ENCODE measurements around the gene JUND.
A peak's percentile ranks its signal among the peaks of the same experiment; 100 is the strongest.

Gene JUND

GRCh38 chr19:18253716-18254115 is 27.7 kb downstream of the JUND start:
- no peak for FAIRE-seq
- no peak for DNase-seq (ENCODE audit: extremely low spot score, insufficient read length, low read depth)

- DNase-seq (ENCODE audit: extremely low spot score, insufficient read length, low read depth) = no peak
- no peak for FAIRE-seq
Observed at GRCh38 chr19:18253130-18253529, 28.3 kb downstream of the JUND start.

- FAIRE-seq (no peak), DNase-seq (ENCODE audit: extremely low spot score, insufficient read length, low read depth) (no peak)
Observed at GRCh38 chr19:18252370-18252717, 29.1 kb downstream of the JUND start.

- FAIRE-seq (peak; percentile 87), DNase-seq (ENCODE audit: extremely low spot score, insufficient read length, low read depth) (peak; percentile 66)
Observed at GRCh38 chr19:18251587-18252369, 29.6 kb downstream of the JUND start.

GRCh38 chr19:18249834-18250233 is 31.6 kb downstream of the JUND start:
- no peak for DNase-seq (ENCODE audit: extremely low spot score, insufficient read length, low read depth)
- FAIRE-seq = no peak

- FAIRE-seq (no peak), DNase-seq (ENCODE audit: extremely low spot score, insufficient read length, low read depth) (no peak)
Observed at GRCh38 chr19:18245297-18245696, 36.1 kb downstream of the JUND start.

GRCh38 chr19:18239303-18239702 is 42.1 kb downstream of the JUND start:
- FAIRE-seq (no peak), DNase-seq (ENCODE audit: extremely low spot score, insufficient read length, low read depth) (no peak)

GRCh38 chr19:18234194-18234593 is 47.2 kb downstream of the JUND start:
- no peak for FAIRE-seq
- DNase-seq (ENCODE audit: extremely low spot score, insufficient read length, low read depth) = no peak

GRCh38 chr19:18233224-18233825 is 48.1 kb downstream of the JUND start:
- no peak for FAIRE-seq
- no peak for DNase-seq (ENCODE audit: extremely low spot score, insufficient read length, low read depth)

GRCh38 chr19:18232540-18233223 is 48.7 kb downstream of the JUND start:
- DNase-seq (ENCODE audit: extremely low spot score, insufficient read length, low read depth) = no peak
- FAIRE-seq = no peak

GRCh38 chr19:18231775-18232174 is 49.6 kb downstream of the JUND start:
- no peak for DNase-seq (ENCODE audit: extremely low spot score, insufficient read length, low read depth)
- FAIRE-seq = no peak

GRCh38 chr19:18230941-18231734 is 50.3 kb downstream of the JUND start:
- FAIRE-seq (no peak), DNase-seq (ENCODE audit: extremely low spot score, insufficient read length, low read depth) (no peak)

- DNase-seq (ENCODE audit: extremely low spot score, insufficient read length, low read depth) = no peak
- FAIRE-seq = no peak
Observed at GRCh38 chr19:18229915-18230314, 51.5 kb downstream of the JUND start.

Data from GM18507 (cell line).